H7 (cell line): ENCODE results near the gene GEMIN5. TPM values are rescaled to one million over a fixed set of nuclear protein-coding genes. Genes with fewer than 3 reads are reported as not detected.

Experiments used
- DNase-seq: peaks from one replicate; pipeline ENCODE4 v3.0.0; 2012
- H3K27me3 ChIP-seq: 2 replicates; pipeline ENCODE4 v1.6.0; 2011; ENCODE audit warnings: mild to moderate bottlenecking, low read length; ENCODE audit not compliant: control insufficient read depth, insufficient read depth
- H3K36me3 ChIP-seq: replicated peaks from 2 replicates; pipeline ENCODE4 v1.5.1; 2011; ENCODE audit warnings: low read length; ENCODE audit not compliant: control insufficient read depth, insufficient read depth
- H3K4me3 ChIP-seq: 2 replicates; pipeline ENCODE4 v1.5.1; 2011; ENCODE audit warnings: low read depth, mild to moderate bottlenecking, control low read depth, low read length, moderate library complexity; ENCODE audit not compliant: insufficient read depth
- total RNA-seq: library from RNA; depleted of rRNA; stranded (reverse); fragments of >200 nt; shearing (Covaris generic); gene quantifications from 2 replicates; pipeline ENCODE4 v1.2.3, GENCODE V29; 2014

Gene GEMIN5
- total RNA-seq, 1 experiment from 2014 or later, result 38.4 TPM

DNA sequence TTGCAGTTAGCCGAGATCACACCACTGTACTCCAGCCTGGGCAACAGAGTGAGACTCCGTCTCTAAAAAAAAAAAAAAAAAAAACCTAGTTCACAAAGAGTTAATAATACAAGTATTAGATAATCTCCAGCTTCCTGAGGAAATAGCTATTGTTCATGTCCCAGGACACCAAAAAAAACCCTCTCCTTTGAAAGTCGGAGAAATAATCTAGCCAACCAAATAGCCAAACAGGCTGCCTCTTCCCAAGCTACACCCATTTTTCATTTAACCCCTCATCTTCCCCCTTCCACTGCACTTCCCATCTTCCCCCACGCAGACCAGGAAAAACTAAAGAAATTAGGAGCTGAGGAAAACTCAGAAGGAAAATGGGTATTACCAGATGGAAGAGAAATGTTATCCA lies 56.0 kb downstream of the GEMIN5 start:
- DNase-seq, result no peak
- H3K4me3 ChIP-seq, result no peak overlapping the region
- H3K27me3 ChIP-seq, result no peaks in the 10 kb centered on the region
- no peaks in the 10 kb centered on the region for H3K36me3 ChIP-seq

DNA sequence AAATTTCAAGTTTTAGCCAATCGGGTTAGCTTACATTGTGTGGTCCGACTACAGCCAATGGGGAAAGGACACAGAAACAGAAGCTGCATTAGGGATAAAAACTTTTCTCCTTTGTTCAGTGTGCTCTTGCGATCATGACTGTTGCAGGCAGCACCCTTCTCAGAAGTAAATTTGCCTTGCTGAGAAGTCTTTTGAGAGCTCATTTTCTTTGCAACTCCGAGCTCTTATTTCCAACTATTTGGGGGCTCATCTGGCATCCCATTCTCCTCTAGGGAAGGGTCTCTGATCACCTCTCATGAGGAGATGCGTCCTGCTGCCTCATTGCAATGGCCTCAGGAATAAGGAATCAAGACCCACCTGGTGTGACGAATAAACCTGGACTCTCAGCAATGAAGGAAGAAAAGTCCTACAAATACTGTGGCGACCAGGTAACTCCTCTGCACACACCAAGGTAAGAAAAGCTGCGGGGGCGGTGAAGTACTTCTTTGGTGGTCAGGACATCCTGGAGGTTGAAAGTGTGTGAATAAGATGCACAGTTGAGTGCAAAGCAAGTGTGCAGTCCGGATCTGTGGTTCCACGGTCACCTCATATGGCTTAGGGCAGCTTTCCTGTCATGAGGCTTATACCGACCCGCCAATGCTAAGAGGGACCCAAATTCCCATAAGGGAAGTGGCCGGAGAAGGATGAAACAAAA lies 59.2 kb downstream of the GEMIN5 start:
- Histone ChIP-seq H3K4me3 (peak overlapping the region; percentile 6; the same call in 1 of the 2 replicates), H3K36me3 (peaks cover 4% of the 10 kb centered on the region), H3K27me3 (no peaks in the 10 kb centered on the region)
- no peak for DNase-seq

GRCh38 chr5:154873791-154874331 lies 64.2 kb downstream of the GEMIN5 start:
- no peak for DNase-seq
- Histone ChIP-seq H3K4me3 (no peak overlapping the region), H3K36me3 (peaks cover 20% of the 10 kb centered on the region), H3K27me3 (no peaks in the 10 kb centered on the region)

- Histone ChIP-seq H3K36me3 (peaks cover 22% of the 10 kb centered on the region), H3K27me3 (no peaks in the 10 kb centered on the region), H3K4me3 (no peak overlapping the region)
- no peak for DNase-seq
Observed at GRCh38 chr5:154871734-154872133, 66.3 kb downstream of the GEMIN5 start.

- Histone ChIP-seq H3K4me3 (no peak overlapping the region), H3K27me3 (no peaks in the 10 kb centered on the region), H3K36me3 (peaks cover 22% of the 10 kb centered on the region)
- peak; percentile 57 for DNase-seq
Observed at GRCh38 chr5:154868702-154869101, 69.3 kb downstream of the GEMIN5 start.

DNA sequence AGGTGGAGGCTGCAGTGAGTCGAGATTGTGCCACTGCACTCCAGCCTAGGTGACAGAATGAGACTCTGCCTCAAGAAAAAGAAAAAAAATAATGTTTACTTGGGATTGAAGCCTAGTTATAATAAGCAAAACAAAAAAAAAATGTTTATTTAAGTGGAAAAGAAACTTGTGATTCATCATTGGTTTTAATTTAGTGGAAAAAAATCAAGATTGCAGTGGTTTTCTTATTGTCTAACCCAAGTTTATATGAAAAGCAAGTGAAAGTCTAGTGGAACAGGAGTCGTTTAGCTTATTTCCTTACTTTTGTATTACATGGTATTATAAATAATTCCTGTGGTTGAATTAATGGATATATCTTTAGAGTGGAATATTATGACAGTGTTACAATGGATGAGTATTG lies 71.2 kb downstream of the GEMIN5 start:
- no peak for DNase-seq
- H3K36me3 ChIP-seq, result peaks cover 17% of the 10 kb centered on the region
- H3K27me3 ChIP-seq, result no peaks in the 10 kb centered on the region

DNA sequence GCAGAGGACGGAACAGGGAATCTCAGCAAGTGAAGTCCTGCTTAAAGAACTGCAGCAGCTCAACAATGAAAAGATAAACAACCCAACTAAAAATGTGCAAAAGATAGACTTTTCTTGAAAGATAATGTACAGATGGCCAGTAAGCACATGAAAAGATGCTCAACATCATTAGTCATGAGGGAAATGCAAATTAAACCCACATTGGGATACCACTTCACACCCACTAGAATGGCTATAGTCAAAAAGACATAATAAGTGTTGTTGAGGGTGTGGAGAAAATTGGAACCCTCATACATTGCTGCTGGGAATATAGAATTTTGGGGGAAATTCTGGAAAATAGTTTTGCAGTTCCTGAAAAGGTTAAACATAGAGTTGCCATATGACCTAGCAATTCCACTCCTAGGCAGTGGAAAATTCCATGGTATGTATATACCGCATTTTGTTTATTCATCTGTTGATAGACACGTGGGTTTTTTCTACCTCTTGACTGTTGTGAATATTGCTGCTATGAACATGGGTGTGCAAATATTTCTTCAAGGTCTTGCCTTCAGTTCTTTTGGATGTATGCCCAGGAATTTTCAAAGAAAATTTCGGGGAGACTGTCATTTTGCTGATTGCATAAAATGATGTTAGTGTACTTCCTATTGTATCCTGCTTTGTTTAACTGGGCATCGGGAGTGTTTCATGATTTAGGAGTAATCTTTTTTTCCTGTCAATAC lies 72.4 kb downstream of the GEMIN5 start:
- no peaks in the 10 kb centered on the region for H3K27me3 ChIP-seq
- H3K4me3 ChIP-seq, result no peak overlapping the region
- no peak for DNase-seq
- peaks cover 14% of the 10 kb centered on the region for H3K36me3 ChIP-seq

More for the DNA sequence above, 71.2 kb downstream of the GEMIN5 start:
- no peak overlapping the region for H3K4me3 ChIP-seq

- Histone ChIP-seq H3K36me3 (peaks cover 8% of the 10 kb centered on the region), H3K27me3 (no peaks in the 10 kb centered on the region), H3K4me3 (no peak overlapping the region)
- no peak for DNase-seq
Observed at GRCh38 chr5:154863291-154864080, 74.5 kb downstream of the GEMIN5 start.

DNA sequence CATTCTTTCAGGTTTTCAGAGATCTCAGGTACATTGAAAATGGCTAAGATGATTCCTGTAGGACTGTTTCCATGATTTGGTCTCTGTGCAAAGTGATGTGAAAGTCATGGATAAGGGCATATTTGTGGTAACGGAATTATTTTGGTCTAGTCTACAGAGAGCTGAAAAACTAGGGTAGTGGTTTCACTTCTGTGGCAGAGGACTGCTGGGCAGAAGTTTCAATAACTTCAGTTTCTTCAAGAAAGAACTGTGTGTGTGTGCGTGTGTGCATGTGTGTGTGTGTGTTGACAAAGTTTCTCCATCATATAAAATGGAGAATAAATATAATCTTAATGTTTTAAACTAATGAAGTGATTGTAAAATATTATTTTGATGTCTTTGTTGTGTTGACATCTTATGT lies 75.2 kb downstream of the GEMIN5 start:
- DNase-seq, result no peak
- Histone ChIP-seq H3K4me3 (no peak overlapping the region), H3K27me3 (no peaks in the 10 kb centered on the region), H3K36me3 (peaks cover 8% of the 10 kb centered on the region)

DNA sequence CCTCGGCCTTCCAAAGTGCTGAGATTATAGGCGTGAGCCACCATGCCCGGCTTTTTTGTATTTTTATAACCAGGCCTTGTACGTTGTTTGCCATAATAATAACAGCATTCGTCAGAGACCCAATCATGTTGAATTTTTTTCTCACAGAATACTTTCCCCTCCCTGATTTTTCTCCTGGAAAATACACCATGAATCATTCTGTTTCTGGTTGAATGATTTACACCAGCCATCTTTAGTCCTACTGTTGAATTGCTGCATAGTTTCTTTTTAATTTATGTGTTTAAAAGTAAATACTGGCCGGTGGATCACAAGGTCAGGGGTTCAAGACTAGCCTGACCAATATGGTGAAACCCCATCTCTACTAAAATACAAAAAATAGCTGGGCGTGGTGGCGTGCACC lies 76.1 kb downstream of the GEMIN5 start:
- no peak for DNase-seq
- Histone ChIP-seq H3K4me3 (no peak overlapping the region), H3K36me3 (peaks cover 8% of the 10 kb centered on the region), H3K27me3 (no peaks in the 10 kb centered on the region)

- Histone ChIP-seq H3K36me3 (peaks cover 8% of the 10 kb centered on the region), H3K27me3 (no peaks in the 10 kb centered on the region), H3K4me3 (no peak overlapping the region)
- no peak for DNase-seq
Observed at GRCh38 chr5:154860765-154861164, 77.2 kb downstream of the GEMIN5 start.

DNA sequence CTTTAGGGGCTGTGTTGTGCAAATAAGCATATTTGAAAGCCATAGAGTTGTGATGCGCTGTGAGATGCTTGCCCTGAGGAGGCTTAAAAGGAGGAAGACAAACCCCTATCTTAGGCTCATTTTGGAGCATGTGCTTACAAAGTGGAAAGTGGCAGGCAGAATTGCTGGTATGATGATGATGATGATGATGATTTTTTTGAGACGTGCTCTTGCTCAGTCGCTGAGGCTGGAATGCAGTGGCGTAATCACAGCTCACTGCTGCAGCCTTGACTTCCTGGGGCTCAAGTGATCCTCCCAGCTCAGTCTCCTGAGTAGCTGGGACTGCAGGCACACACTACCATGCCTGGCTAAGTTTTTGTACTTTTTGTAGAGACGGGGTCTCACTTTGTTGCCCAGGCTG lies 77.9 kb downstream of the GEMIN5 start:
- Histone ChIP-seq H3K27me3 (no peaks in the 10 kb centered on the region), H3K36me3 (peaks cover 4% of the 10 kb centered on the region), H3K4me3 (no peak overlapping the region; the same call in 1 of the 2 replicates)
- no peak for DNase-seq

GRCh38 chr5:154858972-154859871 lies 78.8 kb downstream of the GEMIN5 start:
- Histone ChIP-seq H3K27me3 (no peaks in the 10 kb centered on the region), H3K4me3 (peak overlapping the region; percentile 83), H3K36me3 (peaks cover 3% of the 10 kb centered on the region; the same call in 1 of the 2 replicates)
- DNase-seq, result peak; percentile 21
